BJ (cell line): Measurements from ENCODE around the gene MGP. TPM values are rescaled to one million over a fixed set of nuclear protein-coding genes. Genes with fewer than 3 reads are reported as not detected.

Experiments
- CTCF ChIA-PET: fragments of 350-600 bp; formaldehyde crosslinking; extraction: SDS; loops from one replicate; lab custom pipeline; 2021; ENCODE audit warnings: antibody characterized with exemption, inconsistent platforms; lab: Yijun Ruan, JAX
- POLR2A ChIA-PET: fragments of 300-600 bp; sonication (Branson Sonifier 250); formaldehyde crosslinking; extraction: SDS; loops from one replicate; lab custom pipeline; 2021; ENCODE audit warnings: antibody characterized with exemption; lab: Charles Lee
- DNase-seq: peaks from one replicate; pipeline ENCODE4 v3.0.0-alpha.2; 2011; ENCODE audit warnings: low read depth
- H3K27me3 ChIP-seq: 2 replicates; pipeline ENCODE4 v1.6.0; 2011; ENCODE audit warnings: low read length; ENCODE audit not compliant: control insufficient read depth, insufficient read depth
- H3K36me3 ChIP-seq: 2 replicates; pipeline ENCODE4 v1.5.1; 2011; ENCODE audit warnings: low read length; ENCODE audit not compliant: control insufficient read depth, insufficient read depth
- H3K4me3 ChIP-seq: 2 replicates; pipeline ENCODE4 v1.5.1; 2011; ENCODE audit warnings: low read depth, mild to moderate bottlenecking, control low read depth, low read length
- CTCF ChIP-seq: IDR thresholded peaks from 2 replicates; pipeline ENCODE4 v1.5.1; 2011; ENCODE audit warnings: low read depth, mild to moderate bottlenecking, control low read depth, inconsistent platforms, low read length, moderate library complexity; ENCODE audit not compliant: insufficient read depth
- polyA plus RNA-seq: library from polyadenylated mRNA; depleted of rRNA; stranded (reverse); fragments of >200 nt; gene quantifications from 2 replicates; pipeline ENCODE4 v1.2.3, GENCODE V29; 2011

MGP gene
- polyA plus RNA-seq, 1 experiment: 116 TPM

- Histone ChIP-seq H3K27me3 (no peaks in the 10 kb centered on the region), H3K4me3 (no peak overlapping the region), H3K36me3 (no peaks in the 10 kb centered on the region)
- no peak for TF ChIP-seq CTCF
- ChIA-PET POLR2A (no interaction called here), CTCF (no interaction called here)
- DNase-seq: no peak
Measured at GRCh38 chr12:14905269-14906004, 19.8 kb upstream of the MGP start.

DNA sequence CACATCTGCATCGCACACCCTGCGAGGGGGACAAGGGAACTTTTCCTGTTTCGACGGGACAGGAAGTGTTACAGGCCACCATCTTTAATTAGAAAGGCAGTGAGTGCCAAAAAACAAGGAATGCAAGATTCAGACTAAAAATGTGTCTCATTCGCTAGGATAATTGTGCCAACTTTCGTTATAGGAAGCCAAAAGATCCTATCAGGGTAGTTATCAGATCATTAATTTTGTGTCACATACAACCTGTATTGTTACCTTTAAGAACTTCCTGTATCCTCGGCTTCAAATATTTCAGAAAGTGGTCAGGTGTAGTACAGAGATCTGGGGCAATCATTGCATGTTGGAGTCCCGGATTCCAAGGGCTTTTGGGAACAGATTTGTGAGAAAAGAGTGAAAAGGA is 19.2 kb upstream of the MGP start:
- ChIA-PET CTCF (no interaction called here), POLR2A (no interaction called here)
- H3K36me3 ChIP-seq: no peaks in the 10 kb centered on the region
- no peak for DNase-seq
- H3K27me3 ChIP-seq: no peaks in the 10 kb centered on the region
- no peak overlapping the region for H3K4me3 ChIP-seq
- no peak for TF ChIP-seq CTCF

GRCh38 chr12:14903386-14904098 is 17.9 kb upstream of the MGP start:
- no peaks in the 10 kb centered on the region for H3K36me3 ChIP-seq
- H3K4me3 ChIP-seq: no peak overlapping the region
- no peak for DNase-seq
- no peaks in the 10 kb centered on the region for H3K27me3 ChIP-seq
- ChIA-PET POLR2A (no interaction called here), CTCF (interaction anchor here (0.6 to 1.4 kb wide), 4 partner anchors 9 to 538 kb away, joined by 3 to 5 read pairs (median 4); partner anchors contain the start of gene ATF7IP)
- TF ChIP-seq CTCF: no peak

- no peaks in the 10 kb centered on the region for H3K36me3 ChIP-seq
- TF ChIP-seq CTCF: no peak
- H3K27me3 ChIP-seq: no peaks in the 10 kb centered on the region
- ChIA-PET CTCF (interaction anchor here (1.1 to 1.4 kb wide), 3 partner anchors 8 to 80 kb away, joined by 4 to 5 read pairs (median 4); no protein-coding TSS in a partner anchor), POLR2A (no interaction called here)
- no peak overlapping the region for H3K4me3 ChIP-seq
- no peak for DNase-seq
Measured at GRCh38 chr12:14902465-14902864, 16.8 kb upstream of the MGP start.

DNA sequence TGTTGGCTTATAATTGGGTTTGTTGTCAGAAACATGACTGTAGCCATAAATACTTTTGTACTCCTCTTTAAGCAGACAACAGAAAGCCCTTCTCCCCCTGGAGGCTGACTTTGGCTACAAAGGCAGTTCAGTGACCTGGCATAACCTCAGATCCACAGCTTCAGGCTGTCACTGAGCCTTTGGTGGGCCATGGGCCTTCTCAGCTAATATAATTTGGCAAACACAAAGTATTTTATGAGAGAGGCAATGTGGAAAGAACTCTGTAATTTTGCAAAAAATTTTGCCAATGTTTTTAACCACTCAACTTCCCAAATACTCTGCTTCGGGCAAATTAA is 15.5 kb upstream of the MGP start:
- no peaks in the 10 kb centered on the region for H3K36me3 ChIP-seq
- no peaks in the 10 kb centered on the region for H3K27me3 ChIP-seq
- ChIA-PET POLR2A (no interaction called here), CTCF (interaction anchor here (1.2 kb wide), 1 partner anchor 79 kb away, joined by 4 read pairs; no protein-coding TSS in a partner anchor)
- no peak for TF ChIP-seq CTCF
- no peak for DNase-seq
- H3K4me3 ChIP-seq: no peak overlapping the region
